ENCODE data around the gene MEOX2. TPM values are rescaled to one million over a fixed set of nuclear protein-coding genes. Genes with fewer than 3 reads are reported as not detected.

MEOX2 gene
- total RNA-seq = 18.0 and 31.4 TPM in 2 replicates

GRCh38 chr7:15686295-15686956, at the start of gene MEOX2:
Gene MEOX2, minus strand, starts transcription at chr7:15686683. Its CDS starts 281 bp downstream, at chr7:15686402.

GRCh38 chr7:15561835-15562234, 124.6 kb downstream of the MEOX2 start, which contains the start of gene AGMO:
Gene AGMO, minus strand, starts transcription at chr7:15562015.

Other genes with a start within 250 kb of the MEOX2 start
- gene AGMO, start 124.7 kb downstream of the MEOX2 start, total RNA-seq = 0.93 and 1.6 TPM in 2 replicates